NCI-H82 (cell line): ENCODE measurements around the gene TSHZ1.
"Not testable (repeated sequence)": the region's sequence is repeated elsewhere in the genome, so short reads cannot be mapped to it uniquely, and the experiment has no call there.

Experiments used
- DNase-seq: peaks from one replicate; lab custom pipeline; 2025; lab: John Stamatoyannopoulos, UW

TSHZ1 gene

DNA sequence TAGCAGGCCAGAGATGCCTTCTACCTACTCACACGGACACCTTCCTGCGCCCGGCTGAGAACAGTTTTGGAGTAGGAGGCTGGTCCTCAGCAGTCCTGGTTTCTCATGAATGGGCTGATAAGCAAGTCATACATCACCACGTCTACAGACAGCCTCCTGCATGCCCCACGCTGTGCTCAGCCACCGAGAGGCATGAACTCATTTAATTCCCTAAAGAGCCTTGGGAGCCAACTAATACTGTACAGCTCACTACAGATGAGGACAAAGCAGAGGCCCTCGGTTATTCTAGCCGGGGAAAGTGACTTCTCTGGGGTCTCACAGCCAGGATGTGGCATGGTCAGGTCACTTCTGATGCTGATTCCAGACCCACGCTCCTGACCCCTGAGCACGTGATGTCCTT lies 105.6 kb downstream of the TSHZ1 start:
- DNase-seq: no peak

DNA sequence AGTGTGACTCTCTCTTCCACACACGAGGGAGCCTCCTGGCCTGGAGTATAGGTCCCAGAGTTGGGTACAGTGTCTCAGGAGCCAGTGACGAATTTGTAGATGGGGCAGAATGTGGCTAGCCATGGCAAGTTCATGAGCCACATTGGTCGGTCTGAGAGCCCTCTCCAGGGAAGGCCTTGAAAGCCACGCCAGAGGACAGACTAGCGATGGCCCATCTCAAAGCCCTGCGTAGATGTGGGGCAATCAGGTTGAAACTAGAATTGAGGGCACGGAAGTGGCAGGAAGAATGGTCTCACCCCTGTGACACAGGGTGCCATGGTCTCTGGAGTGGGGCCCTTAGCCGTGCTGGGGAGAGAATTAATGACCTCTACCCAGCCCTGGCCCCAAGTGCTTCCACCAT lies 106.2 kb downstream of the TSHZ1 start:
- no peak for DNase-seq

DNA sequence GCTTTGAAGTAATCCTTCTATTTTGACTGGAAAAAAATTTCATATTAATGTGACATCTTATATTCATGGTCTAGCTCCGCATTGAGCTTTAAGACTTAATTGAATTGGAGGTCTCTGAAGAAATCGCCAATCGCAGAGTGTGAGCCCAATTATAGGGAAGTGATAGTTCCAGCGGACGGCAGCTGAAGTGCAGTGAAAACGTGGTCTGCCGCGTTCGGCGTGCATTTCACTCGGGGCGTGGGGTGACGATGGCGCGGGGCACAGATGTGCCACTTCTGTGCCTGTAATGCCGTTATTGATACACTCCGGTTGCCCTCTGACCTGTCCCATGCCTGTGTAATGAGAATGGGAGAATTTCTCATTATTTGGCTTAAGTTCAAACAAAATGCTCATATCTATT lies 106.7 kb downstream of the TSHZ1 start:
- DNase-seq: no peak

DNA sequence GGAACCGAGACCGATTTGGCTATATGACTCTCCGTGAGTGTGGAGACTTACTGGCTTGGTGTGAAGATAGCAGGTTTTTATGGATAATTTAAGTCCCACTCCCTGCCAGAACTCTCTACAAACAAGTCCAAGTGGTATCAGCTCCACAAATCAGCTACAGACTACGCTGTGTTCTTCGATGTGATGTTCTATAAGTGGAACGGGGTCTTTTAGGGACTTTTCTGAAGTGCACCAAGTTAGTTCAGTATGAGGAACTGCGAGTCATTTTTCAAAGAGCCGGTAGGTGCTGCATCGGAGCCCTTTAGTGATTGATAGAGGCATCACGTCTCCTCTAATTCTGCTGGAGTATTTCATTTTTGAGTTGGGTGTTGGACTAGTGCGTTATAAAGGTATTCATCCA lies 107.1 kb downstream of the TSHZ1 start:
- DNase-seq: no peak

DNA sequence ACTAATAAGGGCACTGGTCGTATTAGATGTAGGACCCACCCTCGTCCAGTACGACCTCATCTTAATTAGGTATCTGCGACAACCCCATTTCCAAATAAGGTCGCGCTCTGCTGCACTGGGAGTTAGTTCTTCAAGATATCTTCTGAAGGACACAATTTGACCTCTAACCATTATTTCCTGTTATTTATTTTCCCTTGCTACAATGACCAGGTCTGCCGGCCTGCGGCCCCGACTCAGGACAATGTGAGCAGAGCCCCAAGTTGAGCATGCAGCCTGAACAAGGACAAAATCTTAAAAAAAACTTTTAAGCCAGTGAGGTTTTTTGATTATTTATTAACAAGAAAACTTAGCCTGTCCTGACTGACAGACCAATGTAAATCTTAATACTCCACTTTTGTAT lies 109.3 kb downstream of the TSHZ1 start:
- no peak for DNase-seq

DNA sequence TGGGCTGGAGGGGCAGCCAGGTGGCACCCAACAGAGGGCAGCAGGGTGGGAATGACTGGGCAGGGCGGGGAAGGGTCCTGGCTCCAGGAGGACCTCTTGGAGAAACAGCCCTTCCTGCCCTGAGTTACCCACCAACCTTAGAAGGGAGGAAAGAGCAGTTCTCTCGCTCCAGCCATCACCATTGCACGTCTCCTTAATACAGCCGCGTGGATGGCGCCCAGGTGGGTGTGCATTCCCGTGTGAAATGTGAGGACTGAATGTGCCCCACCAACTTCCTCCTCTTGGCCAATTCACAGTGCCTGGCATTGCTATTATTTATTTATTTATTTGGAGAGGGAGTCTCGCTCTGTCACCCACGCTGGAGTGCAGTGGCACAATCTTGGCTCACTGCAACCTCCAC lies 109.9 kb downstream of the TSHZ1 start:
- DNase-seq: no peak

DNA sequence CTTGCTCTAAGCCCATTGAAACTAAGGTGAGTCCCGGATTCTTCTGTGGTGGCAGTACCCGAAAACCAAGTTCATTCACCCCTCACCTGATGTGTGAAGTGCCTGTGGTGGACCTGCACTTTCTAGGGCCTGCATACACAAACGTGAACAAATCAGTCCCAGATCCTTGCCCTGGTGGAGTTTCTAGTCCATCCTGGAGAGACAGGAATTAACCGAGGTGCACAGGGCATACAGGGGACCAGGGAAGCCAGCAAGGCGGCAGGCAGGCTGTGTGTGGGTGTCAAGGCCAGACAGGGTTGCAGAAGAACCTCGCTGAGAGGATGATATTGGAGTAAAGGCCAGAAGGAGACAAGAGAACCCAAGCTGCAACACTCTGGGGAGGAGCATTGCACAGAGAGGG lies 110.8 kb downstream of the TSHZ1 start:
- DNase-seq: no peak

DNA sequence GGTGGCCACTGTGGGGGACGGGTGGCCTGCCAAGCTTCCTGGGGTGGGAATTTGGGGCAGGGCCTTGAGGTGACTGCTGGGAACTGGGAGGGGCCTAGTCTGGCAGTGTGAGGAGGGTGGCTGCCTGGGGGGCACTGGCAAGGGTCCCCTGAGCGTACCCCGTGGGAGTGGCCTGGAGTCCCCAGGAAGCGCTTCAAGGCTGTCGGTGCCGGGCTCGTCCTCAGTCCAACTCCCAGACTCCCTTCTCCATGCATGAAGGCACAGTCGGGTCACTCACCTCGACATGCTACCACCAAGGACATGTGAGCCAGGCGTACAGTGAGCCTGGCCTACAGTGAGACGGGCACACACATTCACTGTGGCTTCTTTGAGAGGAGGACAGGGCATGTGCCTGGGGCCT lies 111.6 kb downstream of the TSHZ1 start:
- no peak for DNase-seq

DNA sequence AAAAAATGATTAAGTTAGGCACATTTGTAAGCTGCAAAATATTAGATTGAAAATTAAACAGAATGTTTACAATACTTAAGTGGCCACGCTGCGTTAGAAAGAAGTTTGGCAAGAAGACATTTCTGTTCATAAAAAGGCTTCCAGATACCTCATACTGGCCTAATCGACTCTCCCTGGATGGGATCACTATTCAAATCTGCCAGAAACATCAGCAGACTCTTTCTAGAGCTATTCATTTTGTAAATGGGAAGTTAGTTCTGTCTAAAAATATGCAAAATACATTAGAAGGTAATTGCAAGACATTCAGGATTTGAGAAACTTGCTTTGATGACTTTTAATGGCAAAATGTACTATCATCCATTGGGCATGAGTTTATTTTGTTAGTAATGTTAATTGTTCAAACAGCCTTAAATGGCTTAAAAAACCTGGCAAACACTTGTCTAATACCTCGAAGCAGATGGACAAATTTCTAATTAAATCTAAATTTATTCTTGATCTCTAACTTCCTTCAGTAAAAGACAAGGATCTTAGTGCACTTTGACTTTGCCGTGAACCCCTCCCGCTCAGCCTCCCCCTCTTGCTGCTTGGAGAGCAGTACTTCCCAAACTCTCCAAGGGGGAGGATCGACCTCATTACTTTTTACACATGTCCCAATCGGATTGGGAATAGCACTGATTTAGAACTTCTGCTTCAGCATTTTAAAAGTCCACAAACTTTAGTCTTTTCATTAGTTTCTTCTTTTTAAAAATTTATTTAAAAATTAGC lies 113.4 kb downstream of the TSHZ1 start:
- DNase-seq: no peak

DNA sequence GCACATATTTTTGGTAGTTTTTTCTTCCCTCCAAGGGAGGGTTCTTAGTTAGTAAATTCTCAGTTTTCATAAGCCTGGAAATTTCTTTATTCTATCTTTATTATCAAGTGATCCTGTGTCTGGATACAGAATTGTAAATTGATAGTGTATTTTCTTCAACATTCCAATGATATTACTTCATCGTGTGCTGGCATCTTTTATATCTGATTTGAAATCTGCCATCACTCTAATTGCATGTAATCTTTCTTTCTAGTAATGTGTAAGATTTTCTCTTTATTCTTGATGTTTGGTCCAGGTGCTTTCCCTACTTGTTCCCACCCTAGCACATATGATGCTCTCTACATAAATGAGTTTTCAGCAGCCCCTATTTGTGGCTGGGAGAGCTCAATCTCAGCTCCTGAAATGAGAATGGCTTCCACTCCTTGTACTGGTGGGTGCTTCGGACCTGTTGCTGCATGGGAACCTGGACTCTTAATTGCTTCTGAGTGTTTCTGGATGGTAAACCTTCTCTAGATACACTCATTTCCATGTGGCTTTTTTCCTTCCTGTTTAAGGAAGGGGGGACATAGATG lies 114.2 kb downstream of the TSHZ1 start:
- DNase-seq: no peak

DNA sequence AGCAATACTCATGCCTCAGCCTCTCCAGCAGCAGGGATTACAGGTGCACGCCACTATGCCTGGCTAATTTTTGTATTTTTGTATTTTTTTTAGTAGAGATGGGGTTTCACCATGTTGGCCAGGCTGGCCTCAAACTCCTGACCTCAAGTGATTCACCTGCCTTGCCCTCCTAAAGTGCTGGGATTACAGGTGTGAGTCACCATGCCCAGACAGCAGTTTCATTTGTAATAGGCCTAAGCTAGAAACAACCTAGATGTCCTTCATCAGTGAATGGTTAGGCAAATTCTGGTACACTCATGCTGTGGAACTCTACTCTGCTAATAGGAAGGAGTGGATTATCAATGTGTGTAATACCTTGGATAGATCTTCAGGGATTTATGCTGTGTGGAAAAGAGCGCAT lies 119.2 kb downstream of the TSHZ1 start:
- not testable (repeated sequence) for DNase-seq

DNA sequence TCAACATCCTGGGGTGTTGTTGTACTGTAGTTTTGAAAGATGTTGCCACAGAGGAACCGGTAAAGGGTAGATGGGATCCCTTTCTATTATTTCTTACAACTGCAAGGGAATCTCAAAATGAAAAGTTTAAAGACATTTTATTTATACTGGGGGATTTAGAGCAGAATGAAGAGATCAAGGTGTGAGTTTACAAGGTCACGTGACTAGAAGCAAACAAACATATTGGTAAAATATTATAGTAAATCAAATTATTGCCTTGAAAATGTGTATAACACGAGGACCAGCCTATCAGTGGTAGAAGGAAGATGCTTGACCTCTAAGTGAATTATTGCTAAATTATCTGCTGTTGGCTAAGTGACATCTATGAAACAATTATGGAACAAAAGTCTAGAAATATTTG lies 119.7 kb downstream of the TSHZ1 start:
- DNase-seq: no peak

DNA sequence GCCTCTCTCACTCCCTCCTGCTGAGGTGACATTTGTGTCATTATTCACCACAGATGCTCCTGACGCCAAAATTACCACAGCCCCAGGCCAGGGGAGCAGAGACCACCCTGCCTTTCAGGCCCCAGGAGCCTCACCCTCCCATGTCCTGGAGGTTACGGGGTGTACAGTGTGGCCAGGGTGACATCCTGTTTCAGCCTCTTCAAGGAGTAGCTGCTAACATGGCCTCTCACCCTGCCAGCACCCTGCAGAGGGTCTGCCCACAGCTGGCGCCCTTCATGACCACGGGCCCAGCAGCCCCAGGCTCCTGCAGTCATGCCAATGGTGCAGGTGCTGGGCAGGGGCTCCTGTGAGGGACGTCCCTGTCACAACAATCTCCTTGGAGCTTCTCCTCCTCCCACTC lies 124.3 kb downstream of the TSHZ1 start:
- DNase-seq: no peak

DNA sequence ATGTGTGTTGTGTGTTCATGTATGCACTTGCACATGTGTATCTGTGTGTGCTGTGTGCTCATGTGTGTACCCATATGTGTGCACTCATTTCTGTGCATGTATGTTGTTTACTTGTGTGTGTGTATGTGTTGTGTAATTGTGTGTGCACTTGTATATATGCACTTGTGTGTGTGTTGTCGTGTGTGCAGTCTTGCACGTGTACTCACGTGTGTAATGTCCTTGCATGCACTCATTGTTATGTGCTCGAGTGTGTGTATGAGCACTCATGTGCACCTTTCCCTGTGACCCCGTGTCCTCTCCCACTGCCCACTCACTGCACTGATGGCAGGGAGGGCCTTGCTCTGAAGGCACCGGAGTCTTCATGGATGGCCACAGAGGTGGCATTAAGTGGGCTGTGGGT lies 124.9 kb downstream of the TSHZ1 start:
- DNase-seq: no peak

DNA sequence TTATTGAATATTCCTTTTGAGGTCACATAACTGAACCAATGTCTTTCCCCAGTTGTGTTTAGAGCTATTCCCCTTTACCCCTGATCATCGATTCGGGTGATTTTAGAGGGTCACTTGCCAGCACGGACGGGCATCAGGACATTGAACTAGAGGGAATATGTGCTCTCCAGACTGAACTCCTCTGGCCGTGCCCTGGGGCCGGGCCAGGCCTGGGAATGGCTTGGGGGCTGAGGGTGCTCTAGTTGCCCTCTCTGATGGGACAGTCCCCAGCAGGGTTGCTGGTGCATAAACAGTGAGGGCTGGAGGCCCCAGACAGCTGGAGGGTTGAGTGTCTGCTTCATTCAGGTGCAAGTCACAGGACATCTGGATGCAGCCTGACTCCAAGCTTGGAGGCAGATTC lies 126.2 kb downstream of the TSHZ1 start:
- DNase-seq: no peak

DNA sequence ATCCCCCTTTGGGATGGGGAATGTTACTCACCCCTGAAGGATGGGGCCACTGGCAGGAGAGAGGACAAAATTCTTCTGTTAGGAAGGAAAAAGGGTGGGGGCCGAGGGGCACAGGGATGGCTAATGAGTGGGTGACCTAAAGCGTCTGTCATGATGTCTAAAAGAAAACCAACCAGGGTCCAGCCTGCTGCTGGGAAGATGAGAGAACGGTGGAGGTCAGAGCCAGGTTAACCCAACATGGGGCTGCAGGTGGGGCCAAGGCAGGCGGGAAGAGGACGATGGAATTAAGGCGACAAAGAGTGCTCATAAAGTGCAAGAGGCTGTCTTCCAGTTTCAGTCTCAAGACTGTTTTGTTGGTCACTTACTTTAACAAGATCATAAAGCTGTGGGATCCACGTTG lies 126.8 kb downstream of the TSHZ1 start:
- no peak for DNase-seq

DNA sequence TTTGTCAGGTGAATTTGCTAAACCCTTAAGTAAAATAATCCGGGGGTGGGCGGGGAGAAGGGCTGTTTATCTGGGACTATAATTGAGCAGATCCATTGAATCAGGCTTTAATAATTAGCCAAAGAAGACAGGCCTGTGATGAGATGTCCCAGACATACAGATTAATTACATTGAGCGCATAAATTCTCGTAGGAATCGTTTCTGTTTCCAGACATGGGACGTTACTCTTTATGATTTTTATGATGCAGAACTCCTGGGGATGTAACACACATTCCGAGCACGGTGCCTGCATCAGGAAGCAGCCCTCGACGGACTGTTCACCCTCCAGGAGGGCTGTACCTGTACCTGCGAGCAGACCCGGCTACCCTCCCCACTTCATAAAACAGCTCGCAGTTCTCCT lies 128.0 kb downstream of the TSHZ1 start:
- no peak for DNase-seq
